Activated T-cell treated with anti-CD3 and anti-CD28 coated beads for 1 hour (primary cell): ENCODE results near the gene CIAO2A.
A peak's percentile ranks its signal among the peaks of the same experiment; 100 is the strongest.
"Not testable (repeated sequence)": the region's sequence is repeated elsewhere in the genome, so short reads cannot be mapped to it uniquely, and the experiment has no call there.

ENCODE experiments used
- DNase-seq: peaks from one replicate; pipeline ENCODE4 v3.0.0-alpha.2; 2020; ENCODE audit warnings: low read depth

The CIAO2A gene

GRCh38 chr15:64093627-64094417, at the start of gene CIAO2A:
TSS of gene CIAO2A (minus strand) at chr15:64093838. CDS start at chr15:64093768, 70 bp downstream.
- peak; percentile 79 for DNase-seq

GRCh38 chr15:64143276-64143675, 49.6 kb upstream of the CIAO2A start:
- DNase-seq, result no peak

- no peak for DNase-seq
Observed at GRCh38 chr15:64141798-64142512, 48.3 kb upstream of the CIAO2A start.

- no peak for DNase-seq
Observed at GRCh38 chr15:64138331-64138941, 44.8 kb upstream of the CIAO2A start.

GRCh38 chr15:64137226-64137833, 43.7 kb upstream of the CIAO2A start:
- DNase-seq, result no peak

GRCh38 chr15:64136347-64136746, 42.7 kb upstream of the CIAO2A start:
- DNase-seq, result no peak

GRCh38 chr15:64134345-64134829, 40.7 kb upstream of the CIAO2A start:
- no peak for DNase-seq

GRCh38 chr15:64133623-64134344, 40.1 kb upstream of the CIAO2A start:
- DNase-seq, result no peak

GRCh38 chr15:64132217-64132616, 38.6 kb upstream of the CIAO2A start:
- no peak for DNase-seq

GRCh38 chr15:64131547-64131946, 37.9 kb upstream of the CIAO2A start:
- DNase-seq, result no peak

- no peak for DNase-seq
Observed at GRCh38 chr15:64130159-64130558, 36.5 kb upstream of the CIAO2A start.

- DNase-seq, result no peak
Observed at GRCh38 chr15:64127521-64128270, 34.1 kb upstream of the CIAO2A start.

- DNase-seq, result no peak
Observed at GRCh38 chr15:64125978-64126377, 32.3 kb upstream of the CIAO2A start.

- no peak for DNase-seq
Observed at GRCh38 chr15:64122936-64123351, 29.3 kb upstream of the CIAO2A start.

- no peak for DNase-seq
Observed at GRCh38 chr15:64122444-64122843, 28.8 kb upstream of the CIAO2A start.

GRCh38 chr15:64121614-64122013, 28.0 kb upstream of the CIAO2A start:
- no peak for DNase-seq

- DNase-seq, result not testable (repeated sequence)
Observed at GRCh38 chr15:64120322-64120721, 26.7 kb upstream of the CIAO2A start.

- no peak for DNase-seq
Observed at GRCh38 chr15:64117759-64118487, 24.3 kb upstream of the CIAO2A start.

- no peak for DNase-seq
Observed at GRCh38 chr15:64112904-64113303, 19.3 kb upstream of the CIAO2A start.

- DNase-seq, result no peak
Observed at GRCh38 chr15:64112073-64112772, 18.6 kb upstream of the CIAO2A start.
